Upper lobe of right lung (tissue), 1 donor: ENCODE measurements around the gene ITSN2. TPM values are rescaled to one million over a fixed set of nuclear protein-coding genes. Genes with fewer than 3 reads are reported as not detected.

Experiments
- ATAC-seq: fragments of 200-7000 bp; cut with Tn5 transposase; one replicate; pipeline ENCODE4 v1.9.1; 2020; ENCODE audit warnings: mild to moderate bottlenecking, moderate library complexity
- DNase-seq: peaks from one replicate; pipeline ENCODE4 v3.0.0-alpha.2; 2020
- H3K27ac ChIP-seq: fragments of 200-600 bp; one replicate; pipeline ENCODE4 v1.8.0; 2022
- H3K27me3 ChIP-seq: fragments of 200-600 bp; one replicate; pipeline ENCODE4 v1.8.0; 2022; ENCODE audit warnings: mild to moderate bottlenecking
- H3K36me3 ChIP-seq: fragments of 200-600 bp; one replicate; pipeline ENCODE4 v1.8.0; 2022
- H3K4me1 ChIP-seq: fragments of 200-600 bp; one replicate; pipeline ENCODE4 v1.8.0; 2022
- H3K4me3 ChIP-seq: fragments of 200-600 bp; one replicate; pipeline ENCODE4 v1.8.0; 2022; ENCODE audit warnings: mild to moderate bottlenecking
- H3K9me3 ChIP-seq: fragments of 200-600 bp; one replicate; pipeline ENCODE4 v1.8.0; 2022
- CTCF ChIP-seq: fragments of 200-600 bp; IDR thresholded peaks from one replicate; pipeline ENCODE4 v1.8.0; 2022; ENCODE audit warnings: antibody characterized with exemption
- intact Hi-C: fragments of 100-400 bp; cut with DNase I; formaldehyde crosslinking; loops from one replicate; pipeline ENCODE4 v1.11.0; 2022
- total RNA-seq: library from RNA; stranded (reverse); fragmentation: NEBNext Ultra II Directional; extraction: Animal tissue kit (Norgen Biotek cat#: 25700); gene quantifications from one replicate; pipeline ENCODE4 v1.2.1, GENCODE V29; 2021
- donor health status: DM: no; HTN: yes; CAD: no; lungs with severe emphysema.

ITSN2 gene
- total RNA-seq, 1 donor from 2014 or later, result 104 TPM

GRCh38 chr2:24372033-24372432, 11.7 kb upstream of the ITSN2 start:
- no peaks in the 10 kb centered on the region for H3K9me3 ChIP-seq
- intact Hi-C loops, result no loop called here
- ATAC-seq, result no peak
- no peak overlapping the region for H3K27ac ChIP-seq
- no peak for TF ChIP-seq CTCF
- no peaks in the 10 kb centered on the region for H3K36me3 ChIP-seq
- no peak for DNase-seq
- no peaks in the 10 kb centered on the region for H3K27me3 ChIP-seq
- H3K4me1 ChIP-seq, result no peaks in the 10 kb centered on the region
- H3K4me3 ChIP-seq, result no peak overlapping the region

- no peak for TF ChIP-seq CTCF
- Histone ChIP-seq H3K4me1 (peaks cover 19% of the 10 kb centered on the region), H3K9me3 (no peaks in the 10 kb centered on the region), H3K27me3 (no peaks in the 10 kb centered on the region), H3K27ac (peak overlapping the region; percentile 44), H3K36me3 (no peaks in the 10 kb centered on the region), H3K4me3 (no peak overlapping the region)
- ATAC-seq (no peak), DNase-seq (no peak)
- intact Hi-C loops, result no loop called here
These were observed 5.5 kb upstream of the ITSN2 start for GRCh38 chr2:24365826-24366225.

GRCh38 chr2:24365051-24365450, 4.7 kb upstream of the ITSN2 start:
- H3K36me3 ChIP-seq, result no peaks in the 10 kb centered on the region
- ATAC-seq, result peak; percentile 89
- TF ChIP-seq CTCF, result no peak

GRCh38 chr2:24363301-24363700, 3.0 kb upstream of the ITSN2 start:
- H3K4me1 ChIP-seq, result peaks cover 27% of the 10 kb centered on the region
- H3K36me3 ChIP-seq, result no peaks in the 10 kb centered on the region
- DNase-seq, result no peak
- H3K27me3 ChIP-seq, result no peaks in the 10 kb centered on the region
- no peak for TF ChIP-seq CTCF
- no peaks in the 10 kb centered on the region for H3K9me3 ChIP-seq
- no peak overlapping the region for H3K27ac ChIP-seq
- no peak overlapping the region for H3K4me3 ChIP-seq
- no peak for ATAC-seq
- intact Hi-C loops, result no loop called here

More at GRCh38 chr2:24365051-24365450, 4.7 kb upstream of the ITSN2 start:
- no peaks in the 10 kb centered on the region for H3K9me3 ChIP-seq
- peak overlapping the region; percentile 44 for H3K27ac ChIP-seq
- peak; percentile 94 for DNase-seq
- H3K4me1 ChIP-seq, result peaks cover 19% of the 10 kb centered on the region
- H3K27me3 ChIP-seq, result no peaks in the 10 kb centered on the region
- intact Hi-C loops, result no loop called here
- H3K4me3 ChIP-seq, result no peak overlapping the region

GRCh38 chr2:24362253-24362652, 1.9 kb upstream of the ITSN2 start:
- ATAC-seq (no peak), DNase-seq (no peak)
- Histone ChIP-seq H3K36me3 (no peaks in the 10 kb centered on the region), H3K9me3 (no peaks in the 10 kb centered on the region), H3K4me1 (peaks cover 30% of the 10 kb centered on the region), H3K27me3 (no peaks in the 10 kb centered on the region), H3K27ac (no peak overlapping the region), H3K4me3 (no peak overlapping the region)
- intact Hi-C loops, result no loop called here
- TF ChIP-seq CTCF, result no peak

GRCh38 chr2:24360963-24361330, 611 bp upstream of the ITSN2 start:
- Histone ChIP-seq H3K27ac (peak overlapping the region; percentile 97), H3K9me3 (no peaks in the 10 kb centered on the region), H3K4me1 (peaks cover 30% of the 10 kb centered on the region), H3K27me3 (no peaks in the 10 kb centered on the region), H3K4me3 (peak overlapping the region; percentile 95), H3K36me3 (no peaks in the 10 kb centered on the region)
- intact Hi-C loops, result no loop called here
- no peak for ATAC-seq
- TF ChIP-seq CTCF, result no peak
- no peak for DNase-seq
